LHCN-M2 (cell line): ENCODE results near the gene UBA3. TPM values are rescaled to one million over a fixed set of nuclear protein-coding genes. Genes with fewer than 3 reads are reported as not detected.

Experiments used
- DNase-seq: peaks from one replicate; pipeline ENCODE4 v3.0.0-alpha.2; 2012; ENCODE audit warnings: low read depth
- total RNA-seq: library from RNA; depleted of rRNA; stranded (reverse); fragments of >200 nt; gene quantifications from 2 replicates; pipeline ENCODE4 v1.2.3, GENCODE V29; 2014

The UBA3 gene
- total RNA-seq, 1 experiment from 2014 or later, result 72.5 TPM

DNA sequence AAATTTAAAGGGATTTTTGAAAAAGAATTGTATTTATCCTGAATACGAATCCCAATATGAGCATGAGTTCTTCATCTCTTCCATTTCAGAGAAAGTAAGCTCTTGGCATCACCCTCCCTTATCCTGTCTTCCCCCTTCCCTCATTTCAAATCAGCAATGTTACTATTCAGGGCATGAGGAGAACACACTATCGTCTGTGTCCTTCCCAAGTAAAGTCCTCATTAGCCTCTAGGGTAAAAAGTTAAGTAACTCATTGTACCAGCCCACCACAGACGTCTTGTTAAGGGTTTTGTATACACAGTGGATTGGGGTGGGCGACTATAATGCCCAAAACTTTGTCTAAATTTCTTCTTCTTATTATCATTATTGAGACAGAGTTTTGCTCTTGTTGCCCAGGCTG, 19.4 kb upstream of the UBA3 start:
- no peak for DNase-seq

DNA sequence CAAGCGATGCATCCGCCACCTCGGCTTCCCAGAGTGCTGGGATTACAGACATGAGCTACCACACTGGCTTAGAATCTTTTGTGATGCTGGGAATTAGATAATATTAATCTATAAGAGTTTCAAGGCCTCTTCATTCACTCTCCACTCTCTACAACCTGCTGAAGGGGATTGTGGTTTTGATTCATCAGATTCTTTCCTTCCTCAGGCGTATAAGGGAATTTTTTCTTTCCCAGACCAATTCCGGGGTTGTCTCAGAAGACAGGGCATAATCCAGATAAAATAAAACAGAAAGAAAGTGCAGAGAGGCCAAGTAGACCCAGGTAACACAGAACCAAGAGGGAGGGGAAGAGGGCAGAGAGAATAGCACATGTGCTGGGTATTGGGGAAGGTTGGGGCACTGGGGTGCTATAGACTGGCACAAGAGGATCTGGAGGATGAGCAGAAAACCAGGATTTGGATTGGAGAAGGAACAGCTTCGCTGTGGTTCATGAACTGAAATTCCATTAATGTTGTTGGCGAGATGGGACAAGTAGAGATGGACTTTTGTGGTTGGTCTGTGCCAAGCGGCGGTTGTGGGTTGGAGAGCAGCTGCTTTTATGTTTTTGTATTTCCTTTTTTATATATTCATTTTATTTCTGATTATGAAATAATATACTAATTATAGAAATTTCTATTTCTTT, 17.4 kb upstream of the UBA3 start:
- DNase-seq, result peak; percentile 88

DNA sequence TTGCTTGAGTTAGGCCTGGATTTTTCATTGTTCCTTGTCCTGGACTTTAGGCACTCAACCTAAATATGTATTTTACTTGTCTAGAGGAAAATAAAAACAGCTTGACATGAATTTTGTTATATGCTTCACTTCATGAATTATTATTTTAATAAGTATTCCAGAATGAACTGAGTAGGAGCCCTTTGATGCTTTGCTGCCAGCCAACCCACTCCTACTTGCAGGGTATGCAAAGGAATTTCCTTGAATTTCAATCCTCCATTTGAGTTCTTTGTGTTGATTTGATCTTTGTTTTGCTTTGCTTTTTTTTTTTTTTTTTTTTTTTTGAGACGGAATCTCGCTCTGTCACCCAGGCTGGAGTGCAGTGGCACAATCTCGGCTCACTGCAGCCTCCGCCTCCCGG, 16.1 kb upstream of the UBA3 start:
- no peak for DNase-seq

DNA sequence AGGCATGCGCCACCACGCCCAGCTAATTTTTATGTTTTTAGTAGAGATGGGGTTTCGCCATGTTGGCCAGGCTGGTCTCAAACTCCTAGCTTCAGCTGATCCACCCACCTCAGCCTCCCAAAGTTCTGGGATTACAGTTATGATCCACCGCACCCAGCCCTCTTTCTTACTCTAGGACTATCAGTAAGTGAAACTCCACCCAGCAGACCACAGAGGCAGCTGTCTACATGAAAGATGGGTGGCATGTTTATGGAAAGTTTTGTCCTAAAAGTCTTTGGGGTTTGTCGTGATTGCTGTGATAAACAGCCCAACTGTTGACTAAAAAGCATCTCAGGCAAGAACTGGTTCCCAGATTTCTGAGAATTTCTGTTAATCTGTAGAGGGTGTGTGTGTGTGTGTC, 15.5 kb upstream of the UBA3 start:
- DNase-seq, result peak; percentile 79

DNA sequence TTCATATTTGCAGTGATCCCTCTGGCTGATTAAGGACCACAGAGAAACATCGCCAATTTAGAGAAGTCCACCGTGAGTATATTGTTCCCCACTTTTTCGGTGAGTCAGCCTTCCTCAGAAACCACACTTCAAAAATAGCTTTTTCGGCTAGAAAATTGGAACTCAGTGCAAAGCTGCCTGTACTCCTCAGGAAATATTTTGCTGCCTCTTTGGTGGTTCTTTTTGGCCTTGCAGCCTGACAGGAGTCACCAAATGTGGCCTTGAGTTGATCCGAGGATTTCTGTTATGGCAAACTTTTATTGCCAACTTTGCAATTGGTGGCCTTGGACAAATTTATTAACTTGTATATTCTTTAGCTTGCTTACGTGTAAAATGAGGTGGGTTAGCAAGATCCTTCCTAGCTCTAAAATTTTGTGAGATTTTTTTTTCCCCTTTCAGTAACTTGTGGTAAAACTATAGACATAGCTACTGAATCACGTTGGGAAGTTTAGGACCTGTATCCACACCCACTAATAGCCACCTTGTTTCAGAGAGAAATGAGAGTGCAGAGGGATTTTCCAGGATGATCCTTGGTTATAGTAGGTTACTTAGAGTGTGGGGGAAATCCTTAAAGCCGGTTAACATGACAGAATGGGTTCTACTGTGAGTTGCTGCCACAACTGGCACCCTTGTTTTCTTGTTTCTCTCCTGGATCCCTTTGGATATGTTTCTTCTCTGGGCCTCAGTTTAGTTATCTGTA, 14.5 kb upstream of the UBA3 start:
- DNase-seq, result peak; percentile 78

DNA sequence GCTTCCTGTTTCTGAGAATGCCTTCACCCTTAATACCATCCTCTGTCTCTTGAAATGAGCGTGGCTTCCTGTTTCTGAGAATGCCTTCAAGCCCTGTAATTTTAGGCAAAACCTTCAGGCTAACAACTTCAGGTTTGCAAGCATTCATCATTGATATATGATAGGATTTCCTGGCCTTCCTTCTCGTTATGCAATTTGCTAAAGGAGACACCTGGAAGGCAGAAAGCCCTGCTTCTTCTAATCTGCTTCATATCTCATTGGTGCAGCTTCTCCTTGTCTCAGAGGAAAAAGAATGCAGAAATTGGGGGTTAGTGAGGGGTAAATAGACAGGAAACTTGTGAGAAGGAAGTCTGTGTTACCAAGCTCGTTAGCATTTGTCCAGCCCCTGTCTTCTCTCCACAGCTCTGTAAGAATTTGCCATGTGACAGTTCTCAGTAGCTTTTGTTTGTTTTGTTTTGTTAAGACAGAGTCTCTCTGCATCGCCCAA, 11.9 kb upstream of the UBA3 start:
- no peak for DNase-seq

DNA sequence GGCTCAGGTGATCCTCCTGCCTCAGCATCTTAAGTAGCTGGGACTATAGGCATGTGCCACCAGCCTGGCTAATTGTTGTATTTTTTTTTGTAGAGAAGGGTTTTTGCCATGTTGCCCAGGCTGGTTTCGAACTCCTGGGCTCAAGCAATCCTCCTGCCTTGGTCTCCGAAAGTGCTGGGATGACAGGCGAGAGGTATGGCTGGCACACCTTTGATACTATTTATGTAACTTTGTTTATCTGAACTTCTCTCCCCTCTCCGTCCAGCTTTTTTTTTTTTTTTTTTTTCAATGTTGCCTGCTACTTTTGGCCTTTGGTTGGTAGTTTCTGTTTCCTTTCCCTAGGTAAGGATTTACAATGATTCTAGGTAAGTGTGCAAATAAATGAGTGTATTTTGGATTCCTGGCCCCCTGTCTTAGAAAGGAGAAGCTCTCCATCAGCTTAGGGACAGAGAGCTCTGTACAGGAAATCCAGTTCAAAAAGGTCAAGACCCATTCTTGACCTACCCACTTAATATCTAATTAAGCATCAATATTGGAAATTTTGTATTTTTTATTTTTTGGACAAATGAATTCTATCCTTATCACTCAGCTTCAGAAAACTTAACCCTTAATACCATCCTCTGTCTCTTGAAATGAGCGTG, 11.3 kb upstream of the UBA3 start:
- no peak for DNase-seq

DNA sequence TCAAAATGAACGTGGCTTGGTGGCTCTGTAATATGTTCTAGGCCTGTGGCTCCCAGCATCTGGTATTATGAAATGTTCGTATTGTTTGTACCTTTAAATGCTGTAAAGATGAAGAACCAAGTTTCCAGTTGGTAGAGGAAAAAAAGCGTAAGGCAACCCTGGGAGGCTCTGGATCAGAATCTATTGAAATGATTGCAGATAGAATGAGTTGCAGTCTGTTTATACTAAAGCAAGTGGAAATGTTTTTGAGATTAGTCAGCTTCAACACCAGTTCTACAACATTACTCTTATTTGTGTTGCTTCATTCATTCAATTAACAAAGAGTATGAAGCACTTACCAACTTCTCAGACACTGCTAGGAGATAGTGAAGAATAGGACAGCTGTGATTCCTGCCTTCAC, 9.9 kb upstream of the UBA3 start:
- peak; percentile 69 for DNase-seq

DNA sequence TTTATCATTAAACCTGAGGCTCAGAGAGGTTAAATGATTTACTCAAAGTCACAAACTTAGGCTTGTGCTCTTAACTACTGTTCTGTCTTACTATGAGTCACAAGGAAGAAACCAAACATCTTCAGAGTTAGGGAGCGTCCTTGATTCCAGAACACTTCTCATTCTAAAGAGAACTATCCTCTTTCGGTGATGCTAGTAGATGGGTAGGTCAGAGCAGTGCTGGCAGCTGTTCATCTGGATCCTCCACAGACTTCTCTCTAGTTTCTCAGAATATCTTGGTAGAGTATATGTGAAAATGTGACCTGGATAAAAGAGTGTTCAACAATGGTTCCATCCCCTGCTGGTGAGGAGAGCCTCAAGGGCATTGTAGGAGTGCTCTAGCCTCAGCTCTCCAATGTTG, 7.9 kb upstream of the UBA3 start:
- DNase-seq, result peak; percentile 85

DNA sequence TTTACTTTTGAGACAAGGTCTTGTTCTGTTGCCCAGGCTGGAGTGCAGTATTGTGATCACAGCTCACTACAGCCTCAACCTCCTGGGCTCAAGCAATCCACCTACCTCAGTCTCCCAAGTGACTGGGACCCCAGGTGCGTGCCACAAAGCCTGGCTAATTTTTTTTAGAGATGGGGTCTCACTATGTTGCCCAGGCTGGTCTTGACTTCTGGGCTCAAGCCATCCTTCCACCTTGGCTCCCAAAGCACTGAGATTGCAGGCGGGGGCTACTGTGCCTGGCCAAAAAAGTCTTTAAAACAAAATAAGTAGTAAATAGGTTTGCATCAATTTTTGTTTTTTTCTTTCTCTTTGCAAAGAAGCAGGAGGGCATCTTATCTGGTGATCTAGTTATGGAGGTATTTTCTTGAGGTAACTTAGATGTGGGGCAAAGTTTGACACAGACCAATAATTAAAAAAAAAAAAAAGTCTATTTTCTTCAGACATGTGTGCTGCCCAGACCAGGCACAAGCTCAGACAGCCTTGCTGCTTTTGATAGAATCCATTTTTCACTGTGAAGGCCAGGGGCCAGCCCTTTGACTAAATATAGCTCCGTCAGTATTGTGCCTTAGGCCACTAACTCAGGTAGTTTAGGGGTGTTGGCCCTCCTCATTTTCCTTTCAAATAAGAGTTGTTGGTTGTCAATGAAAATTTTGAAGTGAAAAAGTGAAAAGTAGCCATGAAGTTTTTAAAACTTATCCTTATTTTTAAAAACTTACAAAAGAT, 7.0 kb upstream of the UBA3 start:
- DNase-seq, result no peak

DNA sequence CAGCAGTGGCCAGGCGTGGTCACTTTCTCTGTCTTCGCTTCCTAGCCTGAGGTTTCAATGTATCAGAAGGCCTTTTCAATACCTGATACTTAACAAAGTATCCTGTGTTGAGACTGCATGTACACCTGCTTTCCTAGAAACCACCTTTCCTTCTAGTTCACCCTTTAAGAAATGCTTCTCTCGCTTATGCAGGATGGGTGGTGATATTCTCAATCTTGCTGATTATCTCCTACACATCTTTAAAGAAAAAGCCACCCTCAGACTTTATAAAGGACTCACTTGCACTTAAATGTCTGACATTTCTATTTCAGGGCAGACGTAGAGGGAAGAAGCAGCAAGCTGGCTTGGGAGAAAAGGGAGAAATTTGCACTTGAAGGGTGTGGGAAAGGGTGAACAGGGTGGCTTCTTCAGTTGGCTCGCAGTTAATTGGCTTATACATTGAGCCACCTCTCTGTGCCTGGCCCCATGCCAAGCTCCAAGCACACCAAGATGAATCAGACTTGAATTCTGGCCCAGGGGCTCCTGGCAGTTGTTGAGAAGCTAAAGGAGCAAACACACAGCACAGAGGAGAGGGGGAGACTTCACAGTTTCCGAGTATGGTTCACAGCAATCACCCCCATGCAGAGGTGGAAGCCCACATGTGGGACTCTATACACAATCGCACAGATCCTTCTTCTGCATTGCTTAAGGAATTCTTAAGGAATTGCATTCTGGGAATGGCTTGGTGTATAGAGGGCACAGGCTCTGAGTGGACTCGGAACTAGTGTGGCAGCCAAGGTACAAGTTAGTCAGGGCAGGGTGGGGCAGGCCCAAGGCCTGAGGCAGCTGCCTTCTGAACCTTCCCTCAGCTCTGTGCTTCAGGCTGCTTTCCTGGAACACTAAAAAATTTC, 5.9 kb upstream of the UBA3 start:
- peak; percentile 94 for DNase-seq

DNA sequence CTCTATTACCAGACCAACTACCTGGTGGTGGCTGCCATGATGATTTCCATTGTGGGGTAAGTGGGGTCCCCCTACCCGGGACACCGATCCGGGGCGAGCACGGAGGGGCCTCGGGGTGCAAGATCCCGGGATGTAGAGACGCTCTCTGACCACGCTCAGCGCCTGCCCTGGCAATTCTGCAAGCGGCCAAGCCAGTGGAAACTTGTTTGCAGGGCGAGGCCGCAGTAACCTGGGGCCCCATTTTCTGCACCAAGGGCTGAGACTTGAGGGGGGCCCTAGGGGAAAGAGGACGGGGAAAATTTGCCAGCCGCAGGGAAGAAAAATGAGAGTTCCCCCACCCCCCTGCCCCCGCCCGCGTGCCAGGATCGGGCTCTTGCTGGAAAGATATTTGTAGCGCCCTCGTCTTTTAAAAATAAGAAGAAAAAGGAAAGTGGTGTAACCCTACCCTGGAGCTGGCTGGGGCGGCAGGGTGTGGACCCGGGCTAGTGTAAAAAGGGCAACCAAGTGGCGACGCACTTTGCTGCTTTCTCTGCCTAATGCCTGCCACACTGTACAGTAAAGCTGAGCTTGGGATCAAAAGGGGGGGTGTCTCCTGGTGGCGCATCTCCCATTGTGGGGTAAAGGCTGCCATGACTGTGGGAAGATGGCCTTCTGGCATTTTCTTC, 5.1 kb upstream of the UBA3 start:
- no peak for DNase-seq

DNA sequence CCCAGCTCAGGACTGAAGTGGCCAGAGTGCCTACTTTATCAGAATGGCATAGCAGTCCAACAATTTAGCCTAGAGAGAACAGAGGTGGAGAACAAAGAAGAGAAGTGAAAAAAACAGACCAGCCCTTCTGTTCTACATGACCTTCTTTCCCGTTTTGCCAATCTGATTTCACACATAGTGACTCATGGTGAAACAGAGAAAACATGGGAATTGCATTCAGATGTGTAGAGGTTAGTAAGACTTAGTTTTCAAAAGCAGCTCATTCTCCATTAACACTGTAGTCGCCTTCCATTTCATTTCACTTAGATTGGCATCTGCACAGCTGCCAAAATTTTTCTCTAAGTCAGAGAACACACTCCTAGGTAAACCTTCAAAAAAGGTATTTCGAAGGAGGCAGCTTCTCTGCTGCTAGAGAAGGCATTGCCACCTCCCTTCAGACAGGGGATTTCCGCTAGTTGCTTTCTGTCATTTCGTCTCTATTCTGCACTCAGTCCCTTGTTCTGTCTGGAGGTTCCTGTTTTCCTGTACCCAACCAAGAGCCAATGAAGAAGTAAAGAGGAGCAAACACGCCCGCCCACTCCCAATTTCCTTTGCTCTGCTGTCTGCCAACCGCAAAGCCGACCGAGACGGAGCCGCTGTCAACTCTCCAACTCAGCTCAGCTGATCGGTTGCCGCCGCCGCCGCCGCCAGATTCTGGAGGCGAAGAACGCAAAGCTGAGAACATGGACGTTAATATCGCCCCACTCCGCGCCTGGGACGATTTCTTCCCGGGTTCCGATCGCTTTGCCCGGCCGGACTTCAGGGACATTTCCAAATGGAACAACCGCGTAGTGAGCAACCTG, 4.4 kb upstream of the UBA3 start, which contains the start of gene ARL6IP5:
Gene ARL6IP5 (plus strand): TSS at position 612 of the 842 bp plus-strand sequence. CDS start 111 bp downstream, at position 723.
- DNase-seq, result peak; percentile 92

DNA sequence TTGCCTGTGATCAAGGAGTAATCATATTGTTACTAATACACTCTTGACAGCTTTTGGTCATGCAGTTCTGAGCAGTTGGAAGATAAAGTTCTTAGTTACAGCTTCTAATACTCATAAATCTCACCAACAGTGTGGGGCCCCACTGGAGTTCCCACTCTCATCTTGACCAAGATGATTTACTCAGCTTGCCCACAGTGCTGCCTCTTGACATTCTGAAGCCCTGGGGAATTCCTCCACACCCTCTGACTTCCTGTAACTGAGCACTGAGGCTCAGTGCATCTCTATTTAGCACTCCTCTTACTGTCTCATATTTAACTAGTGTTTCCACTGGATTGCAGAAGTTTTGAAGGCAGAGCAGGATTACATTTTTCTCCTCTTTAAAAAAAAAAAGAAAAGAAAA, 2.6 kb upstream of the UBA3 start:
- DNase-seq, result peak; percentile 90

DNA sequence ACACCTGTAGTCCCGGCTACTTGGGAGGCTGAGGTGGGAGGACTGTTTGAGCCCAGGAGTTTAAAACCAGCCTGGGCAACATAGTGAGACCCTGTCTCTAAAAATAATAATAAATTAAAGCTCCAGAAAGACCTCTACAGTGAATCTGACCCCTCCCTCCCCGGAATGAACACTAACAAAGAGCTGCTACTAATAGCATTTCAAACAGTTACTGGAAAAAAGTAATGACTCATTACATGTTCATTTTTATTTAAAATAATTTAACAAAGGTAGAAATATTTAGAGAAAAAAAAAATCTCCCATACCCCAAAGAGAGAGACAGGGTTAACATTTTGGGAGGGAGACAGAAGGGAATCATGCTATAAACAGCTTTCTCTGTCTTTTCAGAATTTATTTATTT, 2.2 kb upstream of the UBA3 start:
- DNase-seq, result no peak

DNA sequence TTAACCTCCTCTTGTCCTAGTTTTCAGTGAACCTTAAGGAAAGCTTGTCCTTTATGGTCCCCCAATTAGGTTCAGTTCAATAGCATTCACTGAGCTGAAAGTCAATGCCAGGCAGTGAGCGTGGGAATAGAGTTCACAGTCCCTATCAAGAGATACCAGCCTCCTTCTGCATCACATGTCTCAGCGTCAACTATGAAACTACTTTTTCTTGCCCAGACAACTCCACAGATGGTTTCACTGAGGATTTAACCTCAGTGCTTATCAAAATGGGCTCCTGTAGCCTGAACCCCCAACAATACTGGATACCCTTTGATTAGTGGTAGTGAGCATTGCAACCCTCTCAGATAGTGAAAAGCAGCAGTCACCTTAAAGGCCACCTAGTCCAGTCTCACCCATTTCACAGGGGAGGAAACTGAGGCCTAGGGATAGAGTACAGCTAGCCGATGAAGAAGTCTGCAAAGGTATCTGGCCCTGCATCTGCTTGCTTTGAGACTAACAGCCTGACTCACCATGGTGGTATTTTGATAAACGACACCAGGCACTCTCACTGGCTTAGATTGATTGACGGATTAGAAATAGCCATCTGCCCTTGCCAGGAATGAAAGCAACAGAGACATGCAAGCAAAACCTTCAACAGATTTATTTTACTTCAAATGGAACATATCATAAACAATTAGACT, 1.6 kb upstream of the UBA3 start:
- DNase-seq, result peak; percentile 81

DNA sequence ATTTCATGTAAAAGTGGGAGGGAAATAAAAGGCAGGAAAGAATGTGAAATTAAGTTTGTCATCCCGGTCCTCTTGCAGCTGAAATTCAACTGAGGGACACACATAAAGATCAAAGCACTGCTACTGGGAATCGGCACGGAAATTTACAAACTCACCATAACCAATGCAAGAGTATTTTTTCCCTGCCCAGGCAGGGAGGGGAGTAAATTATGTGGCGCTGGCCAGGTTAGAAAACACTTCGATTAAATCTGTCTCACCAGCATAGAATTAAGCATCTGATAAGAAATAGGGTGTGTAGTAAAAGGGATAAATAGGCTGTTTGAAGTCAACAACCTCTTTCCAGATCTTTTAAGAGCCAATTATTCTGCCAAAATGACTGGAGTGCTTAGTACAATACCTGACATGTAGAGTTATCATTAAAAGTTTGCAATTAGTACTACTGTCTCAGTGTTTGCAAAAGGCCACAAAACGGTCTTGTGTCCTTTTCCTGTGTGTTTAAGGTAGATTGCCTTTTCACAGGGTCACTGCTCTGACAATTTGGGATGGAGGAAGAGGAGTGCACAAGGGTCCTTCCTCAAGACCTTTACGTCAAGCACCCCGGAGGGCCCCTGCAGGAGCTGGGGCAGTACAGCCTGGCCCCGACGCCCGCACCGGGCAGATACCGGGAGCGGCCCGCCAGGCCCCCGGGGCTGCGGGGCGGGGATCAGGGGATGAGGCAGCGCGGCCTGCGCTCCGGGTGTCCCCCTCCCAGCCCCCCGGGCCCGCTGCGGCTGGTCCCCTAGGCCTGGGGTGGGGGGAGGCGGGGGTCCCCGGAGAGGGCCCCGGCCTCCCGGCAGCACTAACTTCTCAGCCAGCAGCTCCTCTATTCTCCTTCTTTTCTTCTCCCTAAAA, 651 bp downstream of the UBA3 start:
- DNase-seq, result no peak

DNA sequence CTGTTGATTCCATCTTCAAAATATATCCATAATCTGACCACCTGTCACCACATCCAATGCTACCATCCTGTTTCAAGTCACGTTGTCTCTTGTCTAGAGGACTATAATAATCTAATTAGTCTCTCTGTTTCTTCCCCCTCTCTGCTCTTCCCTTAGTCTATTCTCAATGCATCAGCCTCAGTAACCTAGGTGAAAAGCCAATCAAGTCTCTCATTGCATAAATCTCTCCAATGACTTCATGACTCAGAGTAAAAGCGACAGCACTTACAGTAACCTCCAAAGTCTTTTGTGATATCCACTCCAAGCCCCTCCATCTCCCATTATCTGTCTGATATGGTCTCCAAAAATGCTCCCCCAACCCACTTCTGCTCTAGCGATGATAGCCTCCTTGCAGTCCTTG, 7.2 kb downstream of the UBA3 start:
- no peak for DNase-seq
